Heart left ventricle (tissue), 16 donors: ENCODE measurements around the gene MXRA7. TPM values are rescaled to one million over a fixed set of nuclear protein-coding genes. Genes with fewer than 3 reads are reported as not detected.
"Not testable (repeated sequence)": the region's sequence is repeated elsewhere in the genome, so short reads cannot be mapped to it uniquely, and the experiment has no call there.

ENCODE experiments used
- ATAC-seq, 4 donors: fragments of 200-7000 bp; cut with Tn5 transposase; one replicate each; pipeline ENCODE4 v1.9.1; 2020 to 2022; ENCODE audit warnings: moderate library complexity in 4 of 4, mild to moderate bottlenecking in 3 of 4, moderate number of reproducible peaks in 1 of 4
- DNase-seq, 5 donors: peaks; one replicate each; pipeline ENCODE4 v3.0.0-alpha.2; 2020
- H3K27ac ChIP-seq, 12 donors: fragments of 200-600 bp; sonication (generic) in 4 of 12; one replicate each; pipeline versions ENCODE4 v1.5.0 to v1.8.0; 2016 to 2022; ENCODE audit warnings: mild to moderate bottlenecking in 2 of 12
- H3K27me3 ChIP-seq, 9 donors: fragments of 200-600 bp; sonication (generic) in 2 of 9; one replicate each; pipeline versions ENCODE4 v1.5.1 to v1.8.0; 2016 to 2022; ENCODE audit warnings: mild to moderate bottlenecking in 3 of 9
- H3K36me3 ChIP-seq, 9 donors: fragments of 200-600 bp; sonication (generic) in 2 of 9; one replicate each; pipeline versions ENCODE4 v1.5.0 to v1.8.0; 2018 to 2022; ENCODE audit warnings: mild to moderate bottlenecking in 2 of 9
- H3K4me1 ChIP-seq, 12 donors: fragments of 200-600 bp; sonication (generic) in 4 of 12; one replicate each; pipeline versions ENCODE4 v1.5.0 to v1.8.0; 2016 to 2022; ENCODE audit warnings: mild to moderate bottlenecking in 3 of 12
- H3K4me3 ChIP-seq, 12 donors: fragments of 200-600 bp; sonication (generic) in 4 of 12; one replicate each; pipeline versions ENCODE4 v1.5.0 to v1.8.0; 2017 to 2022; ENCODE audit warnings: mild to moderate bottlenecking in 9 of 12, moderate library complexity in 4 of 12
- H3K9me3 ChIP-seq, 12 donors: fragments of 200-600 bp; sonication (generic) in 4 of 12; one replicate each; pipeline versions ENCODE4 v1.5.0 to v1.8.0; 2016 to 2022; ENCODE audit warnings: mild to moderate bottlenecking in 1 of 12
- CTCF ChIP-seq, 12 donors: fragments of 200-600 bp; sonication (generic) in 4 of 12; IDR thresholded peaks; one replicate each; pipeline versions ENCODE4 v1.5.0 to v1.8.0; 2018 to 2022; ENCODE audit warnings: antibody characterized with exemption in 12 of 12, mild to moderate bottlenecking in 5 of 12
- POLR2A ChIP-seq, 2 donors: fragments of 450-650 bp; IDR thresholded peaks; one replicate each; pipeline ENCODE4 v1.6.1; 2017; ENCODE audit warnings: antibody characterized with exemption in 2 of 2, mild to moderate bottlenecking in 2 of 2, moderate library complexity in 2 of 2
- WGBS, 4 donors: extraction: QIAGEN DNeasy Blood & Tissue Kit in 2 of 4; methylation state at CpG; one replicate each; pipeline versions ENCODE4 v1.1.5 to v1.1.7; 2013 to 2018; 5-methylcytosine and 5-hydroxymethylcytosine counted together
- intact Hi-C, 10 donors: fragments of 100-400 bp; cut with DNase I; formaldehyde crosslinking; loops; one replicate each; pipeline versions ENCODE4 v1.11.1 to v1.14.2; 2022
- polyA plus RNA-seq, 2 donors: library from polyadenylated mRNA; stranded (reverse); fragments of 200-250 nt; gene quantifications; one replicate each; pipeline ENCODE4 v1.2.3, GENCODE V29; 2013
- total RNA-seq, 9 donors: library from RNA; depleted of rRNA in 2 of 9; stranded (reverse); fragments of >200 nt in 2 of 9; fragmentation: NEBNext Ultra II Directional in 3 of 9; extraction: Animal tissue kit (Norgen Biotek cat#: 25700) in 3 of 9; gene quantifications; one replicate each; pipeline versions ENCODE4 v1.1.0 to v1.2.4, GENCODE V29; 2016 to 2023
- donor health status: ischemic (EF 13 %, LVEDD 7.1; RV severe dilation, severe dysfunction).
- donor health status: healthy with polysubstance abuse.
- donor health status: DM: no; HTN: yes; CAD: no.
- donor health status: DM: no; HTN: no; CAD: no.
- donor health status: ischemic (EF 25% LVEDD 6.9; RV normal size, moderate dysfunction).
- donor health status: ischemic (EF 25% LVEDD 5.7; RV mildly dilated, moderate dysfunction).
- donor health status: healthy.
- donor health status: DM: yes; HTN: yes; CAD: no.
- donor health status: ischemic (EF 35%, LVEDD 5.7; RV mildly dilated, moderate dysfunction).
- donor health status: nonischemic (EF 11% LVEDD 7.7; RV severe dilation, severe dysfunction).
- donor health status: DM: yes; HTN: yes; CAD: no.
- donor health status: PGD.
- donor health status: ischemic (EF 29% LVEDD 5.4; RV normal size, mild dysfunction).
- donor health status: nonischemic (EF 23%, LVEDD 6.1; RV moderate dilation, normal function).

The MXRA7 gene
- total and polyA plus RNA-seq, 11 donors, result 240 to 539 (median 460) TPM

GRCh38 chr17:76641501-76641900 lies 69.3 kb downstream of the MXRA7 start:
- intact Hi-C loops, result no loop called here
- no peak for ATAC-seq

GRCh38 chr17:76640550-76641380 lies 70.0 kb downstream of the MXRA7 start:
- ATAC-seq (no peak), DNase-seq (no peak)
- no peak for TF ChIP-seq CTCF (IDR thresholded peaks at IDR 0.05)
- TF ChIP-seq POLR2A (IDR thresholded peaks at IDR 0.05), result no peak
- Histone ChIP-seq H3K36me3 (peaks cover 0 to 3% (median 0%) of the 10 kb centered on the region in 9 donors), H3K4me1 (peaks cover 0 to 29% (median 5%) of the 10 kb centered on the region in 12 donors), H3K27ac (no peak overlapping the region), H3K9me3 (peaks cover 0 to 2% (median 0%) of the 10 kb centered on the region in 12 donors), H3K4me3 (peak overlapping the region in 2 of 12 donors; percentile 16 to 47), H3K27me3 (no peaks in the 10 kb centered on the region)
- intact Hi-C loops, result no loop called here
- 62 to 71% (median 64%) methylated on average over 6 of the region's 6 CpGs for WGBS, 4 donors

More at GRCh38 chr17:76641501-76641900, 69.3 kb downstream of the MXRA7 start:
- Histone ChIP-seq H3K4me1 (peaks cover 0 to 29% (median 5%) of the 10 kb centered on the region in 12 donors), H3K9me3 (peaks cover 0 to 10% (median under 1%) of the 10 kb centered on the region in 12 donors), H3K27ac (no peak overlapping the region), H3K4me3 (peak overlapping the region in 4 of 12 donors; percentile 9 to 52 (median 46)), H3K36me3 (peaks cover 0 to 3% (median 0%) of the 10 kb centered on the region in 9 donors), H3K27me3 (no peaks in the 10 kb centered on the region)
- no peak for DNase-seq
- TF ChIP-seq POLR2A (IDR thresholded peaks at IDR 0.05) (no peak), CTCF (IDR thresholded peaks at IDR 0.05) (no peak)
- WGBS, 4 donors, result 51 to 76% (median 64%) methylated on average over 3 of the region's 3 CpGs

- DNase-seq (no peak), ATAC-seq (no peak)
- H3K4me1 ChIP-seq, result peaks cover 0 to 22% (median 2%) of the 10 kb centered on the region in 12 donors
- H3K36me3 ChIP-seq, result peaks cover 0 to 3% (median 0%) of the 10 kb centered on the region in 9 donors
- intact Hi-C loops, result no loop called here
- no peak overlapping the region for H3K4me3 ChIP-seq
- no peak for TF ChIP-seq CTCF (IDR thresholded peaks at IDR 0.05)
- H3K27me3 ChIP-seq, result no peaks in the 10 kb centered on the region
- no peaks in the 10 kb centered on the region for H3K9me3 ChIP-seq
- no peak overlapping the region for H3K27ac ChIP-seq
- WGBS, 4 donors, result 91 to 97% (median 94%) methylated on average over 10 of the region's 10 CpGs
These were observed 72.5 kb downstream of the MXRA7 start for GRCh38 chr17:76638263-76638662.

GRCh38 chr17:76636486-76637206 lies 74.1 kb downstream of the MXRA7 start:
- H3K27ac ChIP-seq, ATAC-seq, H3K4me3 ChIP-seq, H3K9me3 ChIP-seq, H3K27me3 ChIP-seq, H3K36me3 ChIP-seq, intact Hi-C loops, DNase-seq: not testable (repeated sequence)
- 82 to 88% (median 84%) methylated on average over 22 to 25 of the region's 27 CpGs for WGBS, 4 donors
- peaks cover 0 to 14% (median 2%) of the 10 kb centered on the region in 12 donors for H3K4me1 ChIP-seq
